ENCODE measurements around the gene RFT1. TPM values are rescaled to one million over a fixed set of nuclear protein-coding genes. Genes with fewer than 3 reads are reported as not detected.

RFT1 gene
- total and polyA plus RNA-seq, 2 experiments from 2014 or later: 11.3 to 13.3 TPM

DNA sequence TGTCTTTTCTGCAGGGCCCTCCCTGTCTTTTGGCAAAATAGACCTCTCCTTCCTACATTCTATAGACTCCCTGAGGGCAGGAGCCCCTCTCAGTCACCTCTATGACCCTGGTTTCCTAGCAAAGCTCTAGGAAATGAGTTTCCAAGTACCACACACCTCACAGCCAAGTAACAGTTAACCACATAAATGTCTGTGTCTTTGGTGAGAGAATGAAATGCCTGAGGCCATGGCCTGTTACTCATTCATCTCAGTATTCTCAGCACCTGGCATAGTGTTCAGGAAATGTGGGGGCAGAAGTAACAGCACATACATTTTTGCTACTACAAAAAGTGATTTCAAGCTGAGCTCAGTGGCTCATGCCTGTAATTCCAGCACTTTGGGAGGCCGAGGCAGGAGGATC lies 21.0 kb downstream of the RFT1 start (continued):
- TF ChIP-seq EZH2phosphoT487 (IDR thresholded peaks at IDR 0.05; ENCODE audit: unreplicated experiment) (no peak), NANOG (IDR thresholded peaks at IDR 0.05; ENCODE audit: borderline replicate concordance) (no peak), EZH2 (IDR thresholded peaks at IDR 0.05; ENCODE audit: low read depth, unreplicated experiment) (no peak), STAT1 (IDR thresholded peaks at IDR 0.05; ENCODE audit: unreplicated experiment) (no peak), POLR2AphosphoS5 (IDR thresholded peaks at IDR 0.05; ENCODE audit: low read depth) (no peak)
- TF ChIP-seq, protein P1, sequence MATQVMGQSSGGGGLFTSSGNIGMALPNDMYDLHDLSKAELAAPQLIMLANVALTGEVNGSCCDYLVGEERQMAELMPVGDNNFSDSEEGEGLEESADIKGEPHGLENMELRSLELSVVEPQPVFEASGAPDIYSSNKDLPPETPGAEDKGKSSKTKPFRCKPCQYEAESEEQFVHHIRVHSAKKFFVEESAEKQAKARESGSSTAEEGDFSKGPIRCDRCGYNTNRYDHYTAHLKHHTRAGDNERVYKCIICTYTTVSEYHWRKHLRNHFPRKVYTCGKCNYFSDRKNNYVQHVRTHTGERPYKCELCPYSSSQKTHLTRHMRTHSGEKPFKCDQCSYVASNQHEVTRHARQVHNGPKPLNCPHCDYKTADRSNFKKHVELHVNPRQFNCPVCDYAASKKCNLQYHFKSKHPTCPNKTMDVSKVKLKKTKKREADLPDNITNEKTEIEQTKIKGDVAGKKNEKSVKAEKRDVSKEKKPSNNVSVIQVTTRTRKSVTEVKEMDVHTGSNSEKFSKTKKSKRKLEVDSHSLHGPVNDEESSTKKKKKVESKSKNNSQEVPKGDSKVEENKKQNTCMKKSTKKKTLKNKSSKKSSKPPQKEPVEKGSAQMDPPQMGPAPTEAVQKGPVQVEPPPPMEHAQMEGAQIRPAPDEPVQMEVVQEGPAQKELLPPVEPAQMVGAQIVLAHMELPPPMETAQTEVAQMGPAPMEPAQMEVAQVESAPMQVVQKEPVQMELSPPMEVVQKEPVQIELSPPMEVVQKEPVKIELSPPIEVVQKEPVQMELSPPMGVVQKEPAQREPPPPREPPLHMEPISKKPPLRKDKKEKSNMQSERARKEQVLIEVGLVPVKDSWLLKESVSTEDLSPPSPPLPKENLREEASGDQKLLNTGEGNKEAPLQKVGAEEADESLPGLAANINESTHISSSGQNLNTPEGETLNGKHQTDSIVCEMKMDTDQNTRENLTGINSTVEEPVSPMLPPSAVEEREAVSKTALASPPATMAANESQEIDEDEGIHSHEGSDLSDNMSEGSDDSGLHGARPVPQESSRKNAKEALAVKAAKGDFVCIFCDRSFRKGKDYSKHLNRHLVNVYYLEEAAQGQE (IDR thresholded peaks at IDR 0.05; ENCODE audit: unreplicated experiment): no peak

DNA sequence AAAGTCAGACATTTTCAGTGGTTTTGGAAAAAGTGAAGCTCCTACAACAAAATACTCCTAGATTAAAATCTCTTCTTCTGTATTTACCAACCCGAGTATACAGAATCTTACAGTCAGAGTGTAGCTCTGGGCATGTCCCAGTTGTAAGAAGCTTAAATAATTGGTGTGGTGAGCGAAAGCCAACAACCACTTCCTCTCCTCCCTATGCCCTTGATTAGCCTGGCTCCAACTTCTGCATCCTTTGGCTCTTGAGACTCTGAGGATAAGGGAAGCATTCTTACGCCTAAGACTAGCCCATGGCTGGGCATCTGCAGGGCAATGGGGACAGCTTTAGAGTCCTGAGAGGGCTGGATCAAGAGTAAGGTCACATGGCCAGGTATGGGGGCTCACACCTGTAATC lies 25.5 kb downstream of the RFT1 start:
- Histone ChIP-seq H3K27me3 (ENCODE audit: insufficient read depth) (no peaks in the 10 kb centered on the region), H3F3A (replicated peaks; ENCODE audit: low read depth) (no peaks in the 10 kb centered on the region), H3K9me2 (ENCODE audit: insufficient read depth) (no peaks in the 10 kb centered on the region), H2AFZ (no peak overlapping the region), H3K27ac (ENCODE audit: low read depth) (no peak overlapping the region), H3K79me2 (replicated peaks; ENCODE audit: insufficient read depth) (no peaks in the 10 kb centered on the region), H3K36me3 (ENCODE audit: insufficient read depth) (no peaks in the 10 kb centered on the region; the same call in 1 of the 2 replicates), H4K20me1 (replicated peaks; ENCODE audit: insufficient read depth) (no peaks in the 10 kb centered on the region; the same call in 1 of the 2 replicates), H3K4me3 (no peak overlapping the region), H3K4me2 (no peak overlapping the region), H3K4me1 (ENCODE audit: insufficient read depth) (no peaks in the 10 kb centered on the region)
- Mint-ChIP-seq H3K4me1 (peaks cover 4% of the 10 kb centered on the region; the same call in 1 of the 3 replicates), H3K36me3 (ENCODE audit: low read depth) (peaks cover 24% of the 10 kb centered on the region), H3K27ac (no peak overlapping the region), H3K4me3 (no peak overlapping the region), H3K27me3 (ENCODE audit: insufficient read depth, low read depth, poor library complexity) (peaks cover 2% of the 10 kb centered on the region), H3K9me3 (no peaks in the 10 kb centered on the region)
- DNase-seq (ENCODE audit: low spot score) (no peak), ATAC-seq (no peak)
- TF ChIP-seq JUNB (IDR thresholded peaks at IDR 0.05; ENCODE audit: unreplicated experiment) (no peak), ZNF331 (CRISPR knock-in tag; IDR thresholded peaks at IDR 0.05; ENCODE audit: low read depth) (no peak), CREB1 (CRISPR knock-in tag; IDR thresholded peaks at IDR 0.05; ENCODE audit: low read depth) (no peak), NANOG (IDR thresholded peaks at IDR 0.05; ENCODE audit: borderline replicate concordance) (no peak), EZH2 (IDR thresholded peaks at IDR 0.05; ENCODE audit: low read depth, unreplicated experiment) (no peak), EZH2phosphoT487 (IDR thresholded peaks at IDR 0.05; ENCODE audit: unreplicated experiment) (no peak), CTCF (conservative IDR thresholded peaks at IDR 0.05; ENCODE audit: low read depth in 2 of 2) (no peak)
- TF ChIP-seq, protein P1 (IDR thresholded peaks at IDR 0.05; ENCODE audit: unreplicated experiment): no peak
